Stimulated activated CD8-positive, alpha-beta memory T cell treated with anti-CD3 and anti-CD28 coated beads, Interleukin-15, amount 100 ng/mL, for 48 hours (primary cell): ENCODE data around the gene FTO.

Experiments used
- DNase-seq, 2 donors: peaks; one replicate each; pipeline ENCODE4 v3.0.0-alpha.2; 2020; ENCODE audit warnings: low read depth in 2 of 2

Gene FTO

DNA sequence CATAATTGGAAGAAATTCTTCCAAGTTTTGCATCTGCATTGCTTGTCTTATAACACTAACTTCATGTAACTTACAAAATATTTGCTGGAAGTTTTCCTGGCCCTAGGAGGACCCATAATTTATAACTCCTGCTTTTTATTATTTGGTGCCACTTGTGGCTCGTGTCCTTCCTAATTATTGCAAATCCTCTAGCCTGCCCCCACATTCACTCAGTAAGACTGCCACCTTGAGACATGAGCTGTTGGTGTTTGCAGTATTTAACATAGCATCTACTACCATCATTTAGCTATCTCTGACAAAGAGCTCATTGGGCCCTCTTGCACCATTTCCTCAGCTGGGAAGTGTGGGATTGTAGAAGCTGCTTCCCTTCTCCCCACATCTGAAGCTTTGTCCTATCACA lies 49.5 kb downstream of the FTO start:
- no peak for DNase-seq

DNA sequence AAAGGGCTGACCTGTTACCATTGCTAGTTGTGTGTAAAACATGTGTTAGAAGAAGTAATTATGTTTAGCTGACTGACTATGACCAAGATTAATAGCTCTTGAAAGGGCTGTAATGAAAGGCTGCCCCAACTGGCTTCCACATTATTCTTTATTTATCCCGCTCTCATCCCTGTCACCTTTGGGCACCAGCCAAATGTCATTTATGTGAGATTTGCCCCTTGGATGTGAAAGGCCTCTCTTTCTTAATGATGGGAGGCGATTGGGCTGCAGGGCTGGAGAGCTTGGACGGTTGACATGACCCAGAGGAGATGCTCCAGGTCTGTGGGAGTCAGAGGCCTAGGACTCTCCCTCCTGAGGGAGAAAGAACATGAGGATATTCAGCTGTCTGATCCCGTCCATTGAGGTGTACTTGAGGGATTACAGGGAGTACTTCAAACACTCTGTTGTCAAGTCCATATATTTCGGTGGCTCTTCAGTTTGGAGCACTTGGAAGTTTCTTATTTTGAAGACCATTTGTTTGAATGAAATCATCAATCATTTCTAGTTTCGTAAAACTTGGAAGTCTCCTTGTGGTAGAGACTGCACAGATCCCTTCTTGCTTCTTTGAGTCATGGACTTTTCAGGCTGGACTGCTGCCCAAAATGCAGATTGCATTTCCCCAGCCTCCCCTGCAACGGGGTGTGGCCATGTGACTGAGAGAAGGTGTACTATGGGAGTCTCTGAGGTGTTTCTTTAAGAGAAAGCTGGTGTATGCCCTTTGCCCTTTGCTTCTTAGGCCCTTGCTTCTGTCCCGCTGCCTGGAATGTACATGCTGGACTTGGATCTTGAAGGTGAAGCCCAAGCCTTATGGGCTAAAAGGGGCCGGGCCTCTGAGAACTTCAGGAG lies 51.3 kb downstream of the FTO start:
- DNase-seq: no peak

DNA sequence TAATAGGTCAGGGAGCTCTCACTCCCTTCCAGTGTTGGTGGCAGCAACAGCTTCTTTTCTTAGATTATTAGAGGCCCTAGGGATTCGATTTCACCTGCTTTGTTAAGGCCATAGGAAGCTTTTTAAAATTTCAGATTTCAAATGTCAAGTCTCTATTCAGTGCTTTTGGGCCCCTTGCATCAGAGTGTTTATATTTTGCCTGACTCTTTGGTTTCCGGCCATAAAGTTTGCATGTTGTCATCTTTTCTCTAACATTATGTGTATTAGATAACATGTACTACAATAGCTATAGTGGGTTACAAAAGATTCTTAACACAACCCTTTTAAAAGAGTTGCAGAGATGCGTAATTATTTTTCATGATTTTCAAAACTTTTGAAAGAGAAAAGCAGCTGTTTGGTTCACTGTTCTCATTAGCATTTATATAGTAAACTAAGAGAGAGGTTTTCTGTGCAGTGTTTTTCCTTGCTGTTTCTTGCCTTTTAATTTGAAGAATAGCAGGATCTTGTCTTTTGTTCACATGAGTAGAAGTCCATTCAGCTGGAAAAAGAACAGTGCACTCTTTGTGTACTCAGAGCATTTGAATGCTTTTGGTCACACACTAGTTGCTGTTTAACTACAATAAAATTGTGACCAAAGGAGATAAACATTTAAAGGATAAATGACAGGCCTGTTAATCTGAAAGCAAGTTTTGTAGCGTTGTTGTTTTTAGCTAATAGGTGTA lies 52.5 kb downstream of the FTO start:
- DNase-seq: no peak

DNA sequence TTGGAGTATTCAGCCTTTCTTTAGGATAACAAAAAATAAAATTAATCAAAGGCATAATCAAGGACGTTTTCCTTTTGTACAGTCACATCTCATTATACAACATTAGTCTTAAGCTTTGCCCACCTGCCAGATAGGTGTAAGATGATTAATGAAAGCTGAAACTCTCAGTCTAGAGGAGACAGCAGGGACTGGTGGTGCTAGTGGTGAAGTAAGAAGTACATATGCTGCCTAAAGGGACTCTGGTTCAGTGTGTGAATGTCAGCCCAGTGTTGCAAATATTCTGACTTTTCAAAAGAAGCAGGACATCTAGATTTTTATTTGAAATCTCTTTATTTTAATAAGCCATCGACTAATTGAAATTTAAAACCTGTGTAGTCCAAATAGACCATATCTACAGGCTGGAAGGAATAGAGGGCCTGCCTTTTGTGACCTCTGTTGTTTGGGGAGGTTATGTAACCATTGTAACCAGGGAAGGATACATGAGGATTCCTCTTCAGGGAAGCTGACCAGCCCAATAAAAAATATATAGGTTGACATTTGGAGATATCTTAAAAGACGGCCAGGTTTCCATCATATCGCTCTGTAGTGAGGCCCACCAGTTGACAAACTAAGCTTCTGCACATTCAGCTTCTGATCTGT lies 54.1 kb downstream of the FTO start:
- DNase-seq: no peak

DNA sequence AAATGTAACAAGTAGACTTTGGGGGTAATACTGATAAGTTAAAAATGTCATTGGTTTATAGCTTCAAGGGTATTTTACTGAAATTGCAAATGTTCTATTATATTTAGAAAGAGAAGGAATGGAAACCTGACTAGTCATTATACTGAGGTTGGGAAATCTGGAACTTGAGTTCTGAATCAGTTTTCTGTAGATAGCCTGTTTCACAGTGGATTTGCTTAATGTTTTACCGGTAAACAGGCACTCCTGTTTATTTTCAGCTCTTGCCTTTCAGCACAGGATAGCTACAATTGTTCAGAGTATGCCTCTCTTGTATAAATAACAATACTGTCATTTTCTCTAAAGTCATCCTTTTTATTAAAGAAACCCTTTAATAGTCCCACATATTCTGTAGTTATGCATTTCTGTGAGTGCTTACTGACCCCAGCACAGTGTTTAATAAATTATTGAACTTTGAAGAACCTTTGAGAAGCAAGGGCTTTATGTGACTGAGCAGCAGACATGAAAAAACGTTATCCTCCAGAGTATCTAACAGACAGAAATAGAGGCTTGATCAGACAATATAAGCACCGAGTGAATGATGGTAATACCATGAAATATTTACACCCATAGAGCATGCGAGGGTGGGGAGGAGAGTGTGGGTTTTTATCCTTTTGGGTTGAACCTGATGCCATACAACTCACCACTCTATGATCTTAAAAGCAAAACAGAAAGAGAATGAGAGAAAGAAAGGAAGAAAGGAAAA lies 58.2 kb downstream of the FTO start:
- no peak for DNase-seq

DNA sequence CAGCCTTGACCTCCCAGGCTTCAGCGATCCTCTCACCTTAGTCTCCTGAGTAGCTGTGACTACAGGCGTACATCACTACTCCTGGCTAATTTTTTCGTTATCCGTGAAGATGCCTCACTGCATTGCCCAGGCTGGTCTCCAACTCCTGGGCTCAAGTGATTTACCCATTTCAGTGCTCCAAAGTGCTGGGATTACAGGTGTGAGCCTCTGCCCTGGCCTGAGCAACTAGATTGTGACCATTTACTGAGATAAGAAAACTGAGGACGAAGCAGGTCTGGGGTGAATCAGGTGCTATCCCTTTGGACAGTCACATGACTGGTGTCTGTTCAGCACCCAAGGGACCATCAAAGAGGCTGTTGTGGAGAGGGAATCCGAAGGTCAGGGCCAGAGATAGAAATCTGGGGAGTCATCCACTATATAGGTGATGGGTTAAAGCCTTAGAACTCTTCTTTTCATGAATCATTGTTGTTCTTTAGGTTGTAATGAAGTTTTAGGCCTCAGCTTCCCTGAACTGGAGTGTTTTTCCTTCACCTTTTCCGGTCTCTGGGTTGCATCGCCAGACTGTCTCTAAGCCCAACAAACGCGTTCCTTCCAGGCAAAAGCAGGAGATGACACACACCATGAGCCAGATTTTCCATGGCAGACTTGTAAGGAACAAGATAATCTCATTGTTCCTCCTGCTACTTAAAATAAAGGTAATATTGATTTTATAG lies 62.5 kb downstream of the FTO start:
- DNase-seq: no peak

DNA sequence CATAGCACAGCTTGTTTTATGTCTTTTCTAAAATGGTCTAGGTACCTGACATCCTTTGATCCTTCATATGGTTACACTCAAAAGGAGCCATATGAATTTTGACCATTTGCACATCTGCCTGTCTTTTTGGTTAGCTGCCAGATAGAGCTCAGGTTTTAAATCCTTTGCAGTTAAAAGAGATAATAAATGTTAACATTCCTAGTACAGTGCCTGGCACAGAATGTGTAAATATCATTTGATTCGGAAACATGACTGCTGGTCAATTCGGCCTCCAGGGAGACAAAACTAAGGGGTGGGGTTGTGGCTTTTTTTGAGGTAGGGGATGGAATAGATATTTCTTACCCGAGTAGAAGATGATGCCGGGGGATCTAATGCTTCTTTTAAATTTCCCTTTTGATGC lies 64.2 kb downstream of the FTO start:
- DNase-seq: no peak

DNA sequence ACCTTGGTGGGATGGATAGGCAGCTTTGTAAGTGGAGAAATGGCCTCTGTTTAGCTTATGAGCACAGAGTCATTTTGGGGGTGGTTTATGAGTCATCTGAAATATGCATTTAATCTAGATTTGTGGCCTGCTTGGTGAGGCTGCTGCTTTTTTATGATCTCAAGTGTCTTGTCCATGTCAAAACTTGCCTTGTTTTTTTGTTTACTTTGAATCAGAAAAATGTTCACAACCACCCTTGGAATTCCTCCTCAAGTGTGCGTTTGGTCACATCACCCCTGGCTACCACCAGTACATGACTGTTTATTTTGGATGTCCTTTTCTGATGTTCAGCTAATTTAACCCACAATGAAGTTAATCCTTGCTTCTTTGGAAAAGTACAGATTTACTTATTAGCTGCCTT lies 64.6 kb downstream of the FTO start:
- no peak for DNase-seq

DNA sequence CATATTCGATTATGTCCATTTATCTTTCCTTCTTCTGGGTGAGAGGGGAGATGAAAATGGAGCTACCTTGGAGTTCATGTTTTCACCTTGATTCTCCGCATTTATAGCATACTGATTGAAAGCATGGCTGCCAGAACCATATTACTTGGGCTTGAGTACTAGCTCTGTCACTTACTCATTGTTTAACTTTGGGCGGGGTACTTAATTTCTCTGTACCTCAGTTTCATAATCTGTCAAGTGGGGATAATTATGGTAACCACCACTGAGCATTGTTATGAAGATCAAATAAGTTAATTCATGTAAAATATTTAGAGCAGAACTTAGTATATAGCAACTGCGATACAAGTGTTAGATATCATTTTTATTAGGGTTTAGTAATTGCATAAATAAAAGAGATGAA lies 65.2 kb downstream of the FTO start:
- no peak for DNase-seq

DNA sequence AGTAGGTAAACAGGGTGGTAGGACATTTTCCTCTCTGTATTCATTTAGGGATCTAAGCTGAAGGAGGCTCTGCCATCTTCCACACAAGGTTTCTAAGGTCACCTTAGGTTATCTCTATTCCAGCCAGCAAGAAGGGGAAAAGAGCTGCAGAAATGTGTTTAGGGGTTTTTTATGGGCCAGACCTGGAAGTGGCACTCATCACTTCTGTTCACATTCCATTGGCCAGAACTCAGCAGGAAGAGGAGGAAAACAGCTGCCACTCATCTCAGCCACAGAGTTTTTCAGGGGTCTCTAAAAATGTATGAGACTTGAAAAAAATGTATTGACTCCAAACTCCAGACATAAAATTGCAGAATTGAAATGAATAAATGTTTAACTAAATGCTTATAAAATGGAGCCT lies 65.8 kb downstream of the FTO start:
- no peak for DNase-seq

DNA sequence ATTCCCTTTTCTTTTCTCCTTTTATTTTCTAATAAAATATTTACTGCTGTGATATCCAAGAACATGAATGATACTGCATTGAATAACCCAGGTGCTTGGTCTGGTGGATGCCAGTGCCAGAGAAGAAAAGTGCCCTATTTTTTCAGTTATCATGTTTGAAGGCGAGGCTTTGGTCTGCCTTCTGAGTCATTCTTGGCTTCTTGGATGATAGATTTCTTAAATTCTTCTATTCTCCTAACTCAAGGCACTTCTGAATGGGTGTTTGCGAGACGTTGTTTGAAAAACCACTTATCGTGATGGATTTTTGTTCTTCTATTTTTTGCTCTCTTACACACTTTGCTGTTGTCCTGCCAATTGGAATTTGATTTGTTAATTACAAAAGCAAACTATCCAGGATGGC lies 66.7 kb downstream of the FTO start:
- no peak for DNase-seq

DNA sequence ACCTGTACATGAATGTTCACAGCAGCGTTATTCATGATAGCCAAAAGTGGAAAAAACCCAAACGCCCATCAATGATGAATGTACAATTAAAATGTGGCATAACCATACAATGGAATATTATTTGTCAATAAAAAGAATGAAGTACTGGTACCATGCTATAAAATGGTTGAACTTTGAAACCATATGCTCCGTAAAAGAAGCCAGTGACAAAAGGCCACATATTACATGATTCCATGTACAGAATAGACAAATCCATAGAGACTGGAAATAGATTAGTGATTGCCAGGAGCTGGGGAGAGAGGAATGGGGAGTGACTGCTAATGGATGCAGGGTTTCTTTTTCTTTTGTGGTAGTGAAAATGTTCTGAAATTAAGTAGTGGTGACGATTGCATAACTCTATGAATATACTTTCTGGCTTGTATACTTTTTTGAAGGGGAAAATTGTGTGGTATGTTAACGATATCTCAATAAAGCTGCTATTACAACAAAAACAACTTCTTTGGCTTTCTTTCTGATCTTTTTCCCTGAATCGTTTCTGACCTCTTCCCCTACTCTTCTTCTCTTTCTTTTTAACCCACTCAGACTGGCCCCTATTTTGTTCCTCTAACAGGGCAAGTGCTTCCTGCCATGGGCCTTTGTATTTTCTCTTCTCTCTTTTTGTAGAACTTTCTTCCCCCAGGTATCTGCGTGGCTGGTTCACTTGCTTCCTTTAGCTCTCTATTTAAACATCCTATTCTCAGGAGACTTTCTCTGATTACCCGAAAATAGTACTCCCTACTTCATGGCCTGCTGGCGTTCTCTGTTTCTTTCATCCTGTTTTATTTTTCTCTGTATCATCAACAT lies 67.9 kb downstream of the FTO start:
- no peak for DNase-seq

DNA sequence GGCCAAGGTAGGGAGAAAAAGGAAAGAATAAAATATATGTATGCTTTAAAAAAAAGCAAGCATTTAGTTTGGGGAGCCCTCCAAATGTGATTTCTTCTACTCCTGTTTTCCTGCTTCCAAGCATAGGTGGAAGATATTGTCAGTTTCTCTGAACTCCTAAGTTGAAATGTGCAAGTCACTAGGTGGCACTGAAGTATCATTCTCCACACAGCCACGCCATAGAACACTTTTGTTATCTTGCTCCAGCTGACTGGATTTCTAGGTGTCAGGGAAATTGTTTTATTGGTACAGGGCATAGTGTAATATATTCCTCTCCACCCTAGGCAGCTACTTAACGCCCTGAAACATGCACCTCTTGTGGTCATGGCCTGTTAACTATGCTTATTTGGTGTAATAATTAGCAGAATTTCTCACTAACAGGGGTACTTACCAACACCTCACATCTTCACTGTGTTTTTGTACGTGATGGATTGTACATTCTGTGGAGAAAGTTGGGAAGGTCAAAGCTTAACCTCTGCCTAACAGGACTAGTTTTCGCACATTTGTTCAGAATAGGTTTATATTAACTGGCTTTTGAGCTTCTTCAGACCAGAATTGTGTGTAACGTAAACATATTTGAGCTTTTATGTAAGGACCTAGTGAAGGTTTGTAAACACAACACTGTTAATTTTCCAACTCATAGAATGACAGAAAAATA lies 69.3 kb downstream of the FTO start:
- DNase-seq: no peak

DNA sequence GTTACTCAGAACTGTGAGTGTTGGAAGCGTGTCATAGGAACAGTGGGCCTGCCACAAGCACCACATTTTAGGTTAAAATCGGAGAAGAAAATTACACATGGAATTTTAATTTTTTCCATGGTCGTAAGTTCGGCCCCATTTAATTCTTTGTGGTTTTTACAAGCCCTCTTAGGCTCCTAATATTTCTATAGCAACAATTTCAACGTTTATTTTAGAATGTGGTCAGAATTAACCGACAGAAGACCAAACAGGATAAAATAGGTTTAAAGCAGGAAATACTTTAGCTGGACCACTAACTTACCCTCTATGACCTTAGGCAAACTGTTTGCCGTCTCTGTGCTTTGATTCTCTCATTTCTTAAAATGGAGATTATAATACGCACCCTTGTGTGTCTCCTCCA lies 69.9 kb downstream of the FTO start:
- DNase-seq: no peak

DNA sequence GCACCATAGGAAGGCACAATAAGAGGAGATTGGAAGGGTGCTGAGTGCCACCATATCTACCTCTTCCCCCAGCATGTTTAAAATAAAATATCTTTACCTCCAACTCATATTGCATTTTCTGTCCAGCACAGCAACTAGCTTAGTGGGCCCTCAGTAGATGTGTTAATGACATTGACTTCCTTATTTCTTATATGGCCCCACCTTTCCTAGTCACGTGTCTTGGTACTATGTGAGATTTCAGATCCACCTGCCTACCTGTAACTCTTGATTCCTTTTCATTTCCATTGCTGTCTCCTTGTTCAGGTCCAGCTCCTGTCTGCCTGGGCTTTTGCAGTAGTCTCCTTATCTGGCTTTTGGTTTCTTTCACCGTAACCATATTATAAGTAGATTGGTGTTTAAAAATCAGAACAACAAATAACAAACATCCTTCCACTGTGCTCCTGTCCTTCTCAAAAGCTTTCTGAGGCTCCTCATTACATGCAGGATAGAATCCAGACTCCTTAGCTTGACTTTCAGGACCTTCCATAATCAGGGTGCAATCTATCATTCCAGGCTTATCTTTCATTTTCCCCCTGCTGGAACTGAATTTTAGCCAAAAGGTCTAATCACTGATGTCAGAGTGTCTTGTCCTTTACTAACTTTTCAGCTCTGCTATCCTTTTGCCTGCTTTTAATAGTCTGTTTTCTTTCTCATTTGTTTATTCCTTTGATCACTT lies 71.3 kb downstream of the FTO start:
- no peak for DNase-seq

DNA sequence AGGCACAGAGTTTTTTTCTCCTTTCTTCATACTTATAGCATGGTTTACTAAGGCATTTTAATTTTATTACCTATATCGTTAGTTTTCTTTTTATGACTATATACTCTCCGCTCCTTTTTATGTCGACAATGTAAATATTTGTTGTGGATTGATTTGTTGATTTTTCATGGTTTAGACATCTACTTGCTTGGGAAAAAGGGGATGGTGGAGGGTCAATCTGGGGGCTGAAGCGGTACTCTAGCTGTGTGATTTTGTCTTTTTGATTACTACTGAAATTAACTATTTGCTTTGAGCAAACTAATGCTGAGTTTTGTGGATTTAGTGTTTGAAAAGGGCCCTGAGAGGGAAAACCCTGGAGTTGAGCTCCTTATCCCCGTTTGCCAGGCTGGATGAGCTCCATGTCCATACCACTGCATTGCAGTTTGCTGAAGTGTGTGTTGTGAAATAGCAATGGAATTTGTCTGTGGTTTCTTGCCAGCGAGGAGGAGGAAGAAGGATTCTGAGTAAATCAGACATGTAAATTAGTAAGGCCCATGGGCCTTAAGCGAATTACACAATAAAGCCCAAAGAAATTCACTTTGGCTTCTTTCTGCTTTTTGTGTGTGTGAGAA lies 72.0 kb downstream of the FTO start:
- no peak for DNase-seq

DNA sequence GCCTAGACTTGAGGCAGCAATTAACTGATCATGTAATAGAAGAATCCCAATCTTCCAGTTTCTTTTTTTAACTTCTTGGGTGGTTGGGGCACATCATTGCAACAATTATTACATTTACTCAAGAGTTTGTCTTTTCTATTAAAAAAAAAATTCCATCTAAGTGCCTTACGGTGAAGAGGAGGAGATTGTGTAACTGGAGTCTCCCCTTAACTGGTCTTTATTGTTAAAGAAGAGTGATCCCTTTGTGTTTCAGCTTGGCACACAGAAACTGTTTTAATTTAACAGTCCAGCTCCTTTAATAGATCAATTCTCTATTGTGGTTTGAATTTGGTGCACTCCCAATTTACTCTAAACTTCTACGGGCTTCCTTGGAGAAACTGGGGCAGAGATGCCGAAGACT lies 75.2 kb downstream of the FTO start:
- no peak for DNase-seq

DNA sequence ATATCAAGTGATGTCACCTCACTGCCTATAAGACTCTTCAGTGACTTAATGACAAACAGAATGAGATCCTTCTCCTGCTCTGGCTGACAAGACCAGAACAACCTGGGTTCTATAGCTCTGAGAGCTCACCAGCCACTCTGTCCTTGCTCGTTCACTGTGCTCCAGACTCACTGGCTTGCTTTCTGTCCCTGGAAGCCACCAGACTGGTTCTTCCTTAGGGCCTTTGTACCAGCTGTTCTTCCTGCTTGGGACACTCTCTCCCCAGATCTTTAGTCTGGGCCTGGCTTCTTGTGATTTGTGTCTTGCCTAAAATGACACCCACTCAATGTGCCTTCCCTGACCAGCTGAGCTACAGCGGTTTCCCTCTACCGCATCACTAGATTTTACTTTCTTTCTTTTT lies 76.1 kb downstream of the FTO start:
- DNase-seq: no peak
